WI38 (cell line): ENCODE data around the gene GDI1.

Source experiments
- H3K4me3 ChIP-seq: 2 replicates; pipeline ENCODE4 v1.5.1; 2011; ENCODE audit warnings: low read depth, mild to moderate bottlenecking, control low read depth, low read length
- CTCF ChIP-seq: IDR thresholded peaks from 2 replicates; pipeline ENCODE4 v1.5.1; 2012; ENCODE audit warnings: low read depth, mild to moderate bottlenecking, control low read depth, low read length

The GDI1 gene

DNA sequence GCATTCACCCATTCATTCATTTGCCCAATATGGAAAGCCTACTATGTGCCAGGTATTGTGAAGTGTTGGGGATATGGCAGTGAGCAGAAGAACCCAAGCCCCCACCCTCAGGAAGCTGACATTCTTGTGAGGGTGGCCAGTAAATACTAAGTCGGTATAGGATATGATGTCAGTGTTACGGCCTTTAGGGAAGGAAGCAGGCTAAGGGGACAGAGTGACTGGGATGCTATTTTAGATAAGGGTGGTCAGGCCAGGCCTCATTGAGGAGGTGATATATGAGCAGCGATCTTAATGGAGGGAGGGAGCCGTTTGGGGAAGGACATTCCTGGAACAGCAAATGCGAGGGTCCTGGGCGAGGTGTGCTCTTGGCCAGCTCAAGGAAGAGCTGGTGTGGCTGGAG, 6.5 kb upstream of the GDI1 start:
- H3K4me3 ChIP-seq: no peak overlapping the region
- no peak for TF ChIP-seq CTCF

DNA sequence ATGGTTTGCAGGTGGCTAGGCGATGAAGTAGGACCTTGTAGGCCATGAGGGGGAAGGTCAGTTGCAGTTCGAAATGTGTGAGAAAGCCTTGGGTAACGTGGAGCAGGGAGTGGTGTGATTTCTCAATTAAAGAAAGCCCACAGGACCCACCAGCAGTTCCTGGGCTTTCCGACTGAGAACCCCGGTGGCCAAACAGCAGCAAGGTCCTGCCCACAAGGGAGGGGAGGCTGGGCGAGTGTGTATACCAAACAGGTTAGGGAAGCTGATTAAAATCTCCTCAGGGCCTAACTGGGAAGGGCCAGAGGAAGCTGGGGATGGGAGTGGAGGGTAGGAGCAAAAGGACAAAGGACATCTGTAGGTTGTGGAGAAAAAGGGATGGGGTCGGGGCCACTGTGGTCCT, 6.0 kb upstream of the GDI1 start:
- H3K4me3 ChIP-seq: no peak overlapping the region

DNA sequence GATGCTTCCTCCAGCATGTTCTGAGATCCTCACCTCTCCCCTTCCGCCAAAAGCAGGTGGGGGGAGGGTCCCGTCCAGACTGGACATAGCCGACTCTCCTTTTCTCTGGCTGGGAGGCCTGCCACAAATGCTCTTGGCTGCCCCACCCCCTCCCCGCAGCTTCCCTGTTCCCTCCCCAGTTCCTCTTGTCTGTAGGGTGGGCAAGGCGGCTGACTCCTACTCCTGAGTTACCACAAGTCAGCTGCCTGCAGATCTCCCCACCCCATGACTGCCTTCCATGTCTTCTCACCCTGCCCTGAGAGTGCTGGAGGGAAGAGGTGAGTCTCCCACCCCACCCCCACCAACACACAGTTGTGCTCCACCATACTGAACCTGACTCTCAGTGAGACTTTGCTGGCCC, 5.6 kb upstream of the GDI1 start:
- no peak overlapping the region for H3K4me3 ChIP-seq
- no peak for TF ChIP-seq CTCF

More for the DNA sequence above, 6.0 kb upstream of the GDI1 start:
- TF ChIP-seq CTCF: no peak

GRCh38 chrX:154432210-154432609, 4.7 kb upstream of the GDI1 start:
- H3K4me3 ChIP-seq: no peak overlapping the region
- TF ChIP-seq CTCF: no peak

GRCh38 chrX:154433605-154434004, 3.3 kb upstream of the GDI1 start:
- no peak overlapping the region for H3K4me3 ChIP-seq
- TF ChIP-seq CTCF: no peak

GRCh38 chrX:154434394-154435168, 2.4 kb upstream of the GDI1 start:
- TF ChIP-seq CTCF: no peak
- H3K4me3 ChIP-seq: no peak overlapping the region

DNA sequence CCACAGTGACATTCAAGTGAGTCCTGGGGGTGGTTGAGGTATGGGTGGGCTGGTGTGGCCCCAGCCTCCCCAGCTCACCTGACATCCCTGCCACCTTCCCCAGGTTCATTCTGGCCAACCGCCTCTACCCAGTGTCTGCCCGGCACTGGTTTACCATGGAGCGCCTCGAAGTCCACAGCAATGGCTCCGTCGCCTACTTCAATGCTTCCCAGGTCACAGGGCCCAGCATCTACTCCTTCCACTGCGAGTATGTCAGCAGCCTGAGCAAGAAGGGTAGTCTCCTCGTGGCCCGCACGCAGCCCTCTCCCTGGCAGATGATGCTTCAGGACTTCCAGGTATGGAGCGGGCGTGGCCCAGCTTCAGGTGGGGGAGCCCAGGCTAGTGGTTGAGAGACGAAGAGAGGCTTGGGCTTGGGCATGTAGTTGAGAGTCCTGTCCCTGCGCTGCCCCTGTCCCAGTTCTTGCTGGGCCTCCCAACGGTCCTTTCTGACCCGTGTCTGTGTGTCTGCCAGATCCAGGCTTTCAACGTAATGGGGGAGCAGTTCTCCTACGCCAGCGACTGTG, 1.7 kb upstream of the GDI1 start:
- H3K4me3 ChIP-seq: no peak overlapping the region
- TF ChIP-seq CTCF: no peak
